Measurements from ENCODE around the gene TBCD. TPM values are rescaled to one million over a fixed set of nuclear protein-coding genes. Genes with fewer than 3 reads are reported as not detected.

The TBCD gene
- total RNA-seq, 5 donors from 2014 or later (not counting 1 experiment from before 2014, with no cell fraction given), result 94.4 to 262 (median 223) TPM

DNA sequence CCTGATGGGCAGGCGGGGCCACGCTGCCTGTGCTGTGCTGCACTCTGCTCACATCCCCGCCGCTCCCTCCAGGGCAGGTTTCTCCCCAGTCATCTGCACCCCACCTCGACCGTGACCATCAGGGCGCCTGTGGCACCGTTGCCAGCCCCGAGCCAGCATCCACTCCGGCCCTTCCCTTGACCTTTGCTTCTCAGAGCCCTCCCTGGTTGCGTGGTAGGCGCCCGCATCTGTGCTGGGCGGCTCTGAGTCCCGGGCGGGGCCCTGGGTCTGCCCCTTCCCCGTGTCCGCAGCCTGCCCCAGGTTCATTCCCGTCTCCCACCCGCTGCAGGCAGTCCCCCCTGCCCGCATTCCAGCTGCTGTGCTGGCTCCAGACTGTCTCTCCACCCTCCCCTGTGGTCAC, 54.8 kb downstream of the TBCD start:
- DNase-seq, result no peak
- 95% methylated on average over 19 of the region's 21 CpGs for WGBS (ENCODE audit: insufficient coverage)
- H3K4me1 Mint-ChIP-seq, result peaks cover 4 to 7% (median 4%) of the 10 kb centered on the region in 3 donors
- H3K27me3 ChIP-seq (replicated peaks in 1 of 2; ENCODE audit: control insufficient read depth in 2 of 2, extremely low read depth in 1 of 2, insufficient read depth in 2 of 2, low read length in 1 of 2), result no peaks in the 10 kb centered on the region
- H3K4me3 ChIP-seq (ENCODE audit: control insufficient read depth in 1 of 2, extremely low read depth in 1 of 2, low read length in 1 of 2), result no peak overlapping the region
- H3K4me1 ChIP-seq (ENCODE audit: control insufficient read depth in 1 of 2, extremely low read depth in 1 of 2, insufficient read depth in 2 of 2, low read length in 2 of 2), result no peaks in the 10 kb centered on the region
- CTCF ChIA-PET, result no interaction called here
- H3K27me3 Mint-ChIP-seq, result no peaks in the 10 kb centered on the region
- no peak for ATAC-seq (replicated peaks in 1 of 4)
- H3K36me3 ChIP-seq (ENCODE audit: control insufficient read depth in 2 of 2, extremely low read depth in 1 of 2, insufficient read depth in 1 of 2, low read length in 1 of 2), result peaks cover 16 to 19% of the 10 kb centered on the region in 2 donors
- H3K36me3 Mint-ChIP-seq, result peaks cover 34% of the 10 kb centered on the region
- POLR2A ChIA-PET, result no interaction called here
- no peak overlapping the region for H3K4me3 Mint-ChIP-seq
- no peak overlapping the region for H3K27ac ChIP-seq (ENCODE audit: low read length)
- no peak overlapping the region for H3K27ac Mint-ChIP-seq
- H3K9me3 ChIP-seq, result no peaks in the 10 kb centered on the region
- H3K9me3 Mint-ChIP-seq, result no peaks in the 10 kb centered on the region

DNA sequence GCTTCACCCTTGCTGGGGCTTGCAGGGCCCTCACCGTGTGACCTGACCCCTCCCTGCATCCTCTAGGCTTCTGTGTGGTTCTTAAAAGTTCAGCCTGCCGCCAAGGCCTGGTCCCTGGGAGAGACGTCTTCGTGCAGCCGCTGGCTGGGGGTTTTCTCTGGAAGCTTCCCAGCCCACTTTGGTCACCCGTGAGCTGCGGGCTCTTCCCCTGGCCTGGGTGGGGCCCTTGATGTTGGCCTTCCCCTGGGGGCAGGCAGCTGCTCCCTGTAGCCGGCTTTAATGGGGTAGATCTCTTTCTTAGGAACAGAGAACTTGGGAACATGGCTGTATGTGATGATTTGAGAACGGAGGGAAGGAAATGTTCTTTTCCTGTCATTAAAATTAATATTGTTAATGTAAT, 55.2 kb downstream of the TBCD start:
- no peak overlapping the region for H3K27ac ChIP-seq (ENCODE audit: low read length)
- 98% methylated on average over 7 of the region's 9 CpGs for WGBS (ENCODE audit: insufficient coverage)
- no peak overlapping the region for H3K27ac Mint-ChIP-seq

DNA sequence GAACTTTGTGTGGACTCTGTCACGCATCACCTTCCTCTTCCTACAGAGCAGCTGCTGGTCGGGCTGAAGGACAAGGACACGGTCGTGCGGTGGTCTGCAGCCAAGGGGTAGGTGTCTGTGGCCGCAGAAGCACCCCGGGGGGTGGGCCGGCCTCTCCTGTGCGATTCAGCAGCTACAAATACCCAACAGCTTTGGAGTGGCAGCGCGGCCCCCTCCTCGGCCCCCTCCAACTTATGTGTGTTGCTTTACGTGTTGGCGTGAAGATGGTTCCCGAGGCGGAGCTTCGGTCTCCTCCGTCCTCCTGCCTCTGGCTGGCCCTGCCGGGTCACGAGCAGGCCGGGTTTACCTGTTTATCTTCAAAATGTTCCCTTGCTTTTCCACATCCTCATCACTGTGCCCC, 55.7 kb downstream of the TBCD start:
- no peaks in the 10 kb centered on the region for H3K4me1 Mint-ChIP-seq
- Histone ChIP-seq H3K36me3 (ENCODE audit: control insufficient read depth in 2 of 2, extremely low read depth in 1 of 2, insufficient read depth in 1 of 2, low read length in 1 of 2) (peaks cover 18 to 20% of the 10 kb centered on the region in 2 donors), H3K4me3 (ENCODE audit: control insufficient read depth in 1 of 2, extremely low read depth in 1 of 2, low read length in 1 of 2) (no peak overlapping the region), H3K27ac (ENCODE audit: low read length) (no peak overlapping the region), H3K27me3 (replicated peaks in 1 of 2; ENCODE audit: control insufficient read depth in 2 of 2, extremely low read depth in 1 of 2, insufficient read depth in 2 of 2, low read length in 1 of 2) (no peaks in the 10 kb centered on the region), H3K4me1 (ENCODE audit: control insufficient read depth in 1 of 2, extremely low read depth in 1 of 2, insufficient read depth in 2 of 2, low read length in 2 of 2) (no peaks in the 10 kb centered on the region), H3K9me3 (no peaks in the 10 kb centered on the region)
- no peak for DNase-seq
- no peak overlapping the region for H3K27ac Mint-ChIP-seq
- no peak for ATAC-seq (replicated peaks in 1 of 4)
- no peaks in the 10 kb centered on the region for H3K27me3 Mint-ChIP-seq
- POLR2A ChIA-PET, result no interaction called here
- WGBS (ENCODE audit: insufficient coverage), result 97% methylated on average over 19 of the region's 21 CpGs
- CTCF ChIA-PET, result no interaction called here
- no peak overlapping the region for H3K4me3 Mint-ChIP-seq
- no peaks in the 10 kb centered on the region for H3K9me3 Mint-ChIP-seq
- H3K36me3 Mint-ChIP-seq, result peaks cover 28% of the 10 kb centered on the region

More for the DNA sequence above, 55.2 kb downstream of the TBCD start:
- no peak overlapping the region for H3K4me3 ChIP-seq (ENCODE audit: control insufficient read depth in 1 of 2, extremely low read depth in 1 of 2, low read length in 1 of 2)
- Mint-ChIP-seq H3K4me3 (no peak overlapping the region), H3K27me3 (no peaks in the 10 kb centered on the region), H3K4me1 (peaks cover 2 to 3% (median 3%) of the 10 kb centered on the region in 3 donors), H3K36me3 (peaks cover 31% of the 10 kb centered on the region), H3K9me3 (no peaks in the 10 kb centered on the region)
- H3K9me3 ChIP-seq, result no peaks in the 10 kb centered on the region
- H3K4me1 ChIP-seq (ENCODE audit: control insufficient read depth in 1 of 2, extremely low read depth in 1 of 2, insufficient read depth in 2 of 2, low read length in 2 of 2), result no peaks in the 10 kb centered on the region
- ATAC-seq (replicated peaks in 1 of 4) (no peak), DNase-seq (no peak)
- ChIA-PET POLR2A (no interaction called here), CTCF (no interaction called here)
- H3K36me3 ChIP-seq (ENCODE audit: control insufficient read depth in 2 of 2, extremely low read depth in 1 of 2, insufficient read depth in 1 of 2, low read length in 1 of 2), result peaks cover 16 to 19% of the 10 kb centered on the region in 2 donors
- no peaks in the 10 kb centered on the region for H3K27me3 ChIP-seq (replicated peaks in 1 of 2; ENCODE audit: control insufficient read depth in 2 of 2, extremely low read depth in 1 of 2, insufficient read depth in 2 of 2, low read length in 1 of 2)

DNA sequence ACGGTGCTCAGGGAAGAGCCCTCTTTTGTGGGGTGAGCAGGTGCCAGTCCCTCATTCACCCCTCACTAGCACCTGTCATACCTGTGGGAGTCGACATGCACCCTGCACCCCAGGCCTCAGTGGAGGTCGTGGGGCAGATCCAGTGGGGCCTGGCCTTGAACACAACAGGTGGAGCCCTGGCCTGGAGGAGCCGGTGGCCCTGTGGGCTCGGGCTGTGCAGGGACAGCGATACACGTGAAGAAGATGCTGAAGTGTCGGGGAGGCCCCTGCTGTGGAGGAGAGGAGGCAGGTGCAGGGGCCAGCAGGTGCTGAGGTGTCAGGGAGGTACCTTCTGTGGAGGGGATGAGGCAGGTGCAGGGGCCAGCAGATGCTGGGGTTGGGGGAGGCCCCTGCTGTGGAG, 56.1 kb downstream of the TBCD start:
- 86% methylated on average over 7 of the region's 8 CpGs for WGBS (ENCODE audit: insufficient coverage)
- Histone ChIP-seq H3K27me3 (replicated peaks in 1 of 2; ENCODE audit: control insufficient read depth in 2 of 2, extremely low read depth in 1 of 2, insufficient read depth in 2 of 2, low read length in 1 of 2) (no peaks in the 10 kb centered on the region), H3K9me3 (no peaks in the 10 kb centered on the region), H3K4me1 (ENCODE audit: control insufficient read depth in 1 of 2, extremely low read depth in 1 of 2, insufficient read depth in 2 of 2, low read length in 2 of 2) (no peaks in the 10 kb centered on the region), H3K4me3 (ENCODE audit: control insufficient read depth in 1 of 2, extremely low read depth in 1 of 2, low read length in 1 of 2) (no peak overlapping the region), H3K27ac (ENCODE audit: low read length) (no peak overlapping the region), H3K36me3 (ENCODE audit: control insufficient read depth in 2 of 2, extremely low read depth in 1 of 2, insufficient read depth in 1 of 2, low read length in 1 of 2) (peaks cover 20 to 21% of the 10 kb centered on the region in 2 donors)
- ChIA-PET POLR2A (no interaction called here), CTCF (no interaction called here)
- Mint-ChIP-seq H3K27me3 (no peaks in the 10 kb centered on the region), H3K4me3 (no peak overlapping the region), H3K36me3 (peaks cover 26% of the 10 kb centered on the region), H3K4me1 (no peaks in the 10 kb centered on the region), H3K9me3 (no peaks in the 10 kb centered on the region), H3K27ac (no peak overlapping the region)
- no peak for ATAC-seq (replicated peaks in 1 of 4)
- DNase-seq, result no peak

DNA sequence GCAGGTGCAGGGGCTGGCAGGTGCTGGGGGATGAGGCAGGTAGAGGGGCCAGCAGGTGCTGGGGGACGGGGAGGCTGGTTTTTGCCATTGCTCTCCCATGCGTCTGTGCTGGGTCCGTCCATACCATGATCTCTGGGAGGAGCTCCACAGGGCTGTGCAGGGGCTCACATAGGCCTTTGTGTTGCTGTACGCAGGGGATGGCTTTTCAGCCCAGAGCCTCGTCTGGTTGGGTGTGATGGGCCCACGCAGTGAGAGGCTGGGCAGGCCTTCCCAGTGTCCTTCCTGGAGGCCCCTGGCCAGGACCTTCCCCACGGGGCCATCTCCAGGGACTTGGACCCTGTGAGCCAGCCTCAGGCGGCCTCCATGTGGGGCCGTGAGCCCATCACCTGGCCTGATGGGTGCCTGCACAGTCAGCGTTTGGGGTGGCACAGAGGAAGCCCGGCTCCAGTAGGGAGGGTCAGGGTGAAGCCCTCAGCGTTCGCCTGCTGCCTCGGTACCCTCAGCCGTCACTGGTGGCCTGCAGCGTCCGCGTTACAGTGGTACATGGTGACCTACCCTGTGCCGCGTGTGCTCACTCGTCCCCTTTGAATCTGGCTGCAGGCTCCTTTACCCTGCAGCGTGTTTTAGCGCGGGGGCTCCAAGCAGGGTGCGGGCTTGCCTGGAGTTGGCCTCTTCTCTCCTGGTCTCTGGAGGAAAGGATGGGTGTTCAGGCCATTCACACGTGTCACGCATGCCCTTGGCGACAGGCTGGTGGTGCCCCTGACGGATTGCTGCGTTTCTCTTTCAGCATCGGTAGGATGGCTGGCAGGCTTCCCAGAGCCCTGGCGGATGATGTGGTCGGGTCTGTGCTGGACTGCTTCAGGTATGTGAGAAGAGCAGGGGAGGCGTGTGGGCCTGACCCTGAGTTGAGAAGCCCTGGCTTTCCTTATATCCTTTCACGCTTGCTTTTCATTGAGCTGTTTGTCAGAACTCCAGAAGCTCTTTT, 57.3 kb downstream of the TBCD start:
- CTCF ChIA-PET, result interaction anchor here in 1 of 2 donors (1.2 kb wide), 1 partner anchor 76 kb away, joined by 3 read pairs; no protein-coding TSS in a partner anchor
- no peaks in the 10 kb centered on the region for H3K9me3 ChIP-seq

DNA sequence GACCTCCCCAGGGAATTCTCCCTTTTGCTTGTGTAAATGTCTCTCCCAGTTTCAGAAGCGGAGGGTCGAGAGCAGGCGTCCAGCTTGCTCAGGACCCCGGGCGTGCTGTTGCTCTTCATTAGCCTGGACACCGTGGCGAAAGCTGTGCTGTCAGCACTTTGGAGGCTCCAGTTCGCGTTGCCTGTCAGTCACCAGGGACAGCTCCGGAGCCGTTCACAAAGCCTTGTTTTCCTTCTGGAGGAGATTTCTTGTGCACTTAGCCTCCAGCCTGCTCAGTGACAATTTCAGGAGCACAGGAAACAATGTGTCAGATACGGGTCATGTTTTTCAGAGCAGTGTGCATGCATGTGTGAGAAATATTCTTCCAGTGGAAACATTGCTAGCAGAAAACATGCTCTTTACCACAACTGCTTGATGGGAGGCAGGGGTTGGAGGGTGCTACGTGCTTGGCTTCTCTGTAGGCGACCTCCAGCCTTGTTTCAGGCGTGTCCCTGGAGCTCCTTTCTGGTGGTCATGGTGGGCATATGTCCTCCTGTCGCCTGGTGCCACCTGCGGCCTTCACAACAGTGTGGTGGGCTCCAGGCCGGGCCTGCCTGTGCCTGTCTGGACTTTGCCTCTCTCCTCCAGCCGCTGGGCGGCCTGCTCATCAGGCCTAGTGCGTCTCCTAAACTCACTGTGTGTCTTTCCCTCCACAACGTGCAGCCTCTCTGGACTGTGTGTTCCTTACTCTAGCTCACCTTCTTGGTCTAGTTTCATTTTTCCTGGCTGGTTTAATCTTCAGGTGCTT, 59.0 kb downstream of the TBCD start:
- Histone ChIP-seq H3K36me3 (ENCODE audit: control insufficient read depth in 2 of 2, extremely low read depth in 1 of 2, insufficient read depth in 1 of 2, low read length in 1 of 2) (peaks cover 27 to 30% of the 10 kb centered on the region in 2 donors), H3K4me1 (ENCODE audit: control insufficient read depth in 1 of 2, extremely low read depth in 1 of 2, insufficient read depth in 2 of 2, low read length in 2 of 2) (peaks cover 0 to 4% of the 10 kb centered on the region in 2 experiments), H3K4me3 (ENCODE audit: control insufficient read depth in 1 of 2, extremely low read depth in 1 of 2, low read length in 1 of 2) (no peak overlapping the region), H3K27ac (ENCODE audit: low read length) (no peak overlapping the region), H3K27me3 (replicated peaks in 1 of 2; ENCODE audit: control insufficient read depth in 2 of 2, extremely low read depth in 1 of 2, insufficient read depth in 2 of 2, low read length in 1 of 2) (no peaks in the 10 kb centered on the region), H3K9me3 (no peaks in the 10 kb centered on the region)
- no peaks in the 10 kb centered on the region for H3K9me3 Mint-ChIP-seq
- ChIA-PET CTCF (no interaction called here), POLR2A (no interaction called here)
- H3K27ac Mint-ChIP-seq, result no peak overlapping the region
- DNase-seq, result no peak
- H3K27me3 Mint-ChIP-seq, result no peaks in the 10 kb centered on the region
- H3K36me3 Mint-ChIP-seq, result peaks cover 46% of the 10 kb centered on the region
- ATAC-seq (replicated peaks in 1 of 4), result no peak
- H3K4me1 Mint-ChIP-seq, result peaks cover 4 to 8% (median 7%) of the 10 kb centered on the region in 3 donors
- H3K4me3 Mint-ChIP-seq, result no peak overlapping the region
- WGBS (ENCODE audit: insufficient coverage), result 91% methylated on average over 21 of the region's 22 CpGs

More for the DNA sequence above, 57.3 kb downstream of the TBCD start:
- no peak overlapping the region for H3K27ac ChIP-seq (ENCODE audit: low read length)
- Mint-ChIP-seq H3K4me1 (no peaks in the 10 kb centered on the region), H3K27ac (no peak overlapping the region), H3K27me3 (no peaks in the 10 kb centered on the region), H3K9me3 (no peaks in the 10 kb centered on the region), H3K4me3 (no peak overlapping the region), H3K36me3 (peaks cover 37% of the 10 kb centered on the region)
- POLR2A ChIA-PET, result no interaction called here
- peaks cover 21 to 24% of the 10 kb centered on the region in 2 donors for H3K36me3 ChIP-seq (ENCODE audit: control insufficient read depth in 2 of 2, extremely low read depth in 1 of 2, insufficient read depth in 1 of 2, low read length in 1 of 2)
- DNase-seq, result no peak
- no peak for ATAC-seq (replicated peaks in 1 of 4)
- H3K4me1 ChIP-seq (ENCODE audit: control insufficient read depth in 1 of 2, extremely low read depth in 1 of 2, insufficient read depth in 2 of 2, low read length in 2 of 2), result no peaks in the 10 kb centered on the region
- no peaks in the 10 kb centered on the region for H3K27me3 ChIP-seq (replicated peaks in 1 of 2; ENCODE audit: control insufficient read depth in 2 of 2, extremely low read depth in 1 of 2, insufficient read depth in 2 of 2, low read length in 1 of 2)
- H3K4me3 ChIP-seq (ENCODE audit: control insufficient read depth in 1 of 2, extremely low read depth in 1 of 2, low read length in 1 of 2), result no peak overlapping the region
- WGBS (ENCODE audit: insufficient coverage), result 89% methylated on average over 25 of the region's 35 CpGs
